ENCODE results near the gene OTC. TPM values are rescaled to one million over a fixed set of nuclear protein-coding genes. Genes with fewer than 3 reads are reported as not detected.

The OTC gene
- polyA plus RNA-seq, 4 donors = 65.4 to 130 (median 70.9) TPM

DNA sequence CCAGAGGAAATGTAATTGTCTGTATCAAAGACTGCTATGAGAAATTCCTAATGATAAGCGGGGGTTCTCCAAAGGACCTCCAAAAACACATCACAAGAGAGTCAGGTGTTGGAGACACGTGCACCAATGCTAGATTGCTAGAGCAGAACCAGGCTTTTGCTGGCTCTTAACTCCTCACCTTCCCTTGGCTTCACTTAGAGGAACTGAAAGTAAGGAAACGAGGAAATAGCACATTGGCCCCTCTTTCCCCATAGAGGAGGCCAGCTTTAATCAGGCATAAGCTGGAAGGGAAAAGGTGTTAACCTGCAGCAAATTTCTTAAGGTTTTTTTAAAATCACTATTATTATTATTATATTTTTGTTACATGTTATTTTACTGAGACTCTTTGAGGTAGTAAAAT lies 13.6 kb downstream of the OTC start:
- no peaks in the 10 kb centered on the region for H3K4me1 ChIP-seq (ENCODE audit: control insufficient read depth in 3 of 3, insufficient read depth in 2 of 3, low read depth in 1 of 3, low read length in 2 of 3)
- H3K9me3 ChIP-seq (ENCODE audit: control insufficient read depth in 2 of 2, insufficient read depth in 1 of 2, low read depth in 1 of 2, low read length in 1 of 2) = no peaks in the 10 kb centered on the region
- H3K27ac ChIP-seq (ENCODE audit: low read depth in 1 of 3, low read length in 2 of 3) = peak overlapping the region in 1 of 3 donors; percentile 42
- 23 to 52% (median 35%) methylated on average over 3 of the region's 3 CpGs for WGBS, 3 donors
- no peaks in the 10 kb centered on the region for H3K27me3 ChIP-seq (ENCODE audit: control insufficient read depth in 3 of 3, insufficient read depth in 3 of 3, low read length in 3 of 3)
- FAIRE-seq = no peak
- H3K36me3 ChIP-seq (ENCODE audit: control insufficient read depth in 3 of 3, insufficient read depth in 2 of 3, low read depth in 1 of 3, low read length in 3 of 3) = peaks cover 0 to 6% (median 0%) of the 10 kb centered on the region in 3 donors
- H3K4me3 ChIP-seq (ENCODE audit: low read depth in 1 of 3, low read length in 3 of 3) = no peak overlapping the region
- peak in 1 of 2 donors; percentile 33 for DNase-seq

DNA sequence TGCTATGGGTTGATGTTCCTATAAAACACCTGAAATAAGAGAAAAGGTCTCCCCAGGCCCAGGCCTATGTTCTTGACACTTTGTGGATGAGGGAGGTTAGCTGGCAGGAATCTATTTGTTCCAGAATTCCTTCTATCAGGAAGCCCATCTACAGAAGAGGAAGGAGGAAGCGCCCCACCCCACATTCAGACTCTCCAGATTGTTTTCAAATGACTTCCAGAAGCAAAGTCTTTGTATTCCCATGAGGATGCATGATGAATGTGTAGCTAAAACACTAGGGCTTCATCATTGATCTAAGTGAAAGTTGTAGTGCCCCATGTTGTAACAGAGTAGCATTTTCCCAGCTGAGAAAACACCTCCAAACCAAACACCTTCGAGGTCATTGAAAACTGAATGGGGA lies 16.4 kb downstream of the OTC start:
- Histone ChIP-seq H3K4me1 (ENCODE audit: control insufficient read depth in 3 of 3, insufficient read depth in 2 of 3, low read depth in 1 of 3, low read length in 2 of 3) (no peaks in the 10 kb centered on the region), H3K27ac (ENCODE audit: low read depth in 1 of 3, low read length in 2 of 3) (no peak overlapping the region), H3K27me3 (ENCODE audit: control insufficient read depth in 3 of 3, insufficient read depth in 3 of 3, low read length in 3 of 3) (no peaks in the 10 kb centered on the region), H3K9me3 (ENCODE audit: control insufficient read depth in 2 of 2, insufficient read depth in 1 of 2, low read depth in 1 of 2, low read length in 1 of 2) (no peaks in the 10 kb centered on the region), H3K36me3 (ENCODE audit: control insufficient read depth in 3 of 3, insufficient read depth in 2 of 3, low read depth in 1 of 3, low read length in 3 of 3) (peaks cover 0 to 6% (median 0%) of the 10 kb centered on the region in 3 donors), H3K4me3 (ENCODE audit: low read depth in 1 of 3, low read length in 3 of 3) (no peak overlapping the region)
- no peak for DNase-seq
- WGBS, 3 donors = 52 to 93% (median 86%) methylated on average over 2 of the region's 2 CpGs
- no peak for FAIRE-seq

DNA sequence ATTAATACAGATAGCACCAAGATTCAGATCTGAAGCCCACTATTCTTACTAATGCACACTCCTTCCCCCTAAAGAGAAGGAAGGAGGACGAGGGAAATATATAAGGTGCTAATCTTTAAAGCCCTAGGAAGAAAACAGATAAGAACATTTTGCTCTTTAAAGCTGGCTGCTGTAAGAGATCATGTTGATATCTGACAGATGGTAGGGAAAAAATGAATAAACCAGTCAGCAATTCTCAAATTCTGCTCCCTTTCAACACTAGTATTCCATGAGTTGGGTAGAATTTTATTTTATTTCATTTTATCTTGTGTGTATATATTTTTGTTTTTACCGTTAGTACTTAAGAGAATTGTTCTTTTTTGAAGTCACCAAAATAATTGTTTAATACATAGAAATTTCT lies 19.2 kb downstream of the OTC start:
- FAIRE-seq (no peak), DNase-seq (no peak)
- Histone ChIP-seq H3K4me1 (ENCODE audit: control insufficient read depth in 3 of 3, insufficient read depth in 2 of 3, low read depth in 1 of 3, low read length in 2 of 3) (no peaks in the 10 kb centered on the region), H3K27ac (ENCODE audit: low read depth in 1 of 3, low read length in 2 of 3) (no peak overlapping the region), H3K4me3 (ENCODE audit: low read depth in 1 of 3, low read length in 3 of 3) (no peak overlapping the region), H3K9me3 (ENCODE audit: control insufficient read depth in 2 of 2, insufficient read depth in 1 of 2, low read depth in 1 of 2, low read length in 1 of 2) (no peaks in the 10 kb centered on the region), H3K36me3 (ENCODE audit: control insufficient read depth in 3 of 3, insufficient read depth in 2 of 3, low read depth in 1 of 3, low read length in 3 of 3) (peaks cover 0 to 6% (median 0%) of the 10 kb centered on the region in 3 donors), H3K27me3 (ENCODE audit: control insufficient read depth in 3 of 3, insufficient read depth in 3 of 3, low read length in 3 of 3) (no peaks in the 10 kb centered on the region)
- WGBS, 3 donors = 51 to 62% (median 52%) methylated on average over 2 of the region's 2 CpGs

DNA sequence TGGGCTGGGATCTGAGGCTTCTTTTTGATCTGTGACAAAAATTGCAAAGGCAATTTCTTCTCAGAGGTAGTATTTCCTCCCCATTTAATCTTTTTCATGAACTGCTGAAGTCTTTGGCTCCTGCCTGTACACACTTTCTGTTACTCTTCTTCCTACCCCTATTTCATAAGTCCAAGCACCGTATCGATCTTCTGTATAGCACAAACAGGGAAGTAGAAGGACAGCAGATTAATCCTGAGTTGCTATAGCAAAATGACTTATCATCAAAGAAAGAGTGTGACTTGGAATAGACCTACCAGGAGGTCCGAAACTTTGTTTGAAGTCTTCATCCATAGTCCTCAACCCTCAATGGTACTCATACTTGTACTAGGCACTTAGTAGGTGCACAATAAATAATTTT lies 22.0 kb downstream of the OTC start:
- 89 to 95% (median 90%) methylated on average over 3 of the region's 3 CpGs for WGBS, 3 donors
- no peak for FAIRE-seq
- no peak overlapping the region for H3K4me3 ChIP-seq (ENCODE audit: low read depth in 1 of 3, low read length in 3 of 3)
- no peaks in the 10 kb centered on the region for H3K9me3 ChIP-seq (ENCODE audit: control insufficient read depth in 2 of 2, insufficient read depth in 1 of 2, low read depth in 1 of 2, low read length in 1 of 2)
- no peak for DNase-seq
- H3K27ac ChIP-seq (ENCODE audit: low read depth in 1 of 3, low read length in 2 of 3) = no peak overlapping the region
- H3K27me3 ChIP-seq (ENCODE audit: control insufficient read depth in 3 of 3, insufficient read depth in 3 of 3, low read length in 3 of 3) = no peaks in the 10 kb centered on the region
- peaks cover 0 to 8% (median 0%) of the 10 kb centered on the region in 3 donors for H3K36me3 ChIP-seq (ENCODE audit: control insufficient read depth in 3 of 3, insufficient read depth in 2 of 3, low read depth in 1 of 3, low read length in 3 of 3)
- no peaks in the 10 kb centered on the region for H3K4me1 ChIP-seq (ENCODE audit: control insufficient read depth in 3 of 3, insufficient read depth in 2 of 3, low read depth in 1 of 3, low read length in 2 of 3)

DNA sequence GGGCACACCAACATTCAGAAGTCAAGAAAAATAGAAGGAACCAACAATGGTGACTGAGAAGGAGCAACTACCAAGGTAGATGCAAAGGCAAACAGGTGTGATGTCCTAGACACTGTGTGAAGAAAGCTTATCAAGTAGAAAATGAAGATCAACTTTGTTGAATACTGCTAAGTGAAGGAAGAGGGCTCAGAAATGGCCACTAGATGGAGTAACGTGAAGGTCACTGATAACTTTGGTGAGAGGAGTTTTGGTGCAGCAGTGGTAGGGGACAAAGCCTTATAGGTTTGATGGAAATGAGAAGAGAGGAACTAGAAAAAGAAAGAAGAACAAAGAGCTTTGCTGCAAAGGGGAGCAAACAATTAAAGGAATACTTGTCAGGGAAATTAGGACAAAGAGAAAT lies 23.5 kb downstream of the OTC start:
- no peak overlapping the region for H3K27ac ChIP-seq (ENCODE audit: low read depth in 1 of 3, low read length in 2 of 3)
- DNase-seq = no peak
- H3K27me3 ChIP-seq (ENCODE audit: control insufficient read depth in 3 of 3, insufficient read depth in 3 of 3, low read length in 3 of 3) = no peaks in the 10 kb centered on the region
- FAIRE-seq = no peak
- no peaks in the 10 kb centered on the region for H3K4me1 ChIP-seq (ENCODE audit: control insufficient read depth in 3 of 3, insufficient read depth in 2 of 3, low read depth in 1 of 3, low read length in 2 of 3)
- H3K4me3 ChIP-seq (ENCODE audit: low read depth in 1 of 3, low read length in 3 of 3) = no peak overlapping the region
- H3K36me3 ChIP-seq (ENCODE audit: control insufficient read depth in 3 of 3, insufficient read depth in 2 of 3, low read depth in 1 of 3, low read length in 3 of 3) = peaks cover 0 to 5% (median 0%) of the 10 kb centered on the region in 3 donors
- H3K9me3 ChIP-seq (ENCODE audit: control insufficient read depth in 2 of 2, insufficient read depth in 1 of 2, low read depth in 1 of 2, low read length in 1 of 2) = no peaks in the 10 kb centered on the region
- WGBS, 3 donors = 28 to 46% (median 29%) methylated on average over 1 of the region's 1 CpG

DNA sequence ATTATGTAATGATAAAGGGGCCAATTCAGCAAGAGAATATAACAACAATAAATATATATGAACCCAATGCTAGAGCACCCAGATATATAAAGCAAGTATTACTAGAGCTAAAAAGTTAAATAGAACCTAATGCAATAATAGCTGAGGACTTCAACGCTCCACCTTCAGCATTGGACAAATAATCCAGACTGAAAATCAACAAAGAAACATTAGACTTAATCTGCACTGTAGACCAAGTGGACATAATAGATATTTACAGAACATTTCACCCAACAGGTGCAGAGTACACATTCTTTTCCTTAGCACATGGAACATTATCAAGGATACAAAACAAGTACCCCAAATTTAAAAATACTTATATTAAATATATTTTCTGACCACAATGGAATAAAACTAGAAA lies 24.3 kb downstream of the OTC start:
- Histone ChIP-seq H3K4me3 (ENCODE audit: low read depth in 1 of 3, low read length in 3 of 3) (no peak overlapping the region), H3K4me1 (ENCODE audit: control insufficient read depth in 3 of 3, insufficient read depth in 2 of 3, low read depth in 1 of 3, low read length in 2 of 3) (no peaks in the 10 kb centered on the region), H3K9me3 (ENCODE audit: control insufficient read depth in 2 of 2, insufficient read depth in 1 of 2, low read depth in 1 of 2, low read length in 1 of 2) (no peaks in the 10 kb centered on the region), H3K27me3 (ENCODE audit: control insufficient read depth in 3 of 3, insufficient read depth in 3 of 3, low read length in 3 of 3) (no peaks in the 10 kb centered on the region), H3K36me3 (ENCODE audit: control insufficient read depth in 3 of 3, insufficient read depth in 2 of 3, low read depth in 1 of 3, low read length in 3 of 3) (peaks cover 0 to 5% (median 0%) of the 10 kb centered on the region in 3 donors), H3K27ac (ENCODE audit: low read depth in 1 of 3, low read length in 2 of 3) (no peak overlapping the region)
- FAIRE-seq = no peak
- WGBS, 3 donors = 64 to 100% (median 69%) methylated on average over 1 of the region's 1 CpG
- DNase-seq = no peak

DNA sequence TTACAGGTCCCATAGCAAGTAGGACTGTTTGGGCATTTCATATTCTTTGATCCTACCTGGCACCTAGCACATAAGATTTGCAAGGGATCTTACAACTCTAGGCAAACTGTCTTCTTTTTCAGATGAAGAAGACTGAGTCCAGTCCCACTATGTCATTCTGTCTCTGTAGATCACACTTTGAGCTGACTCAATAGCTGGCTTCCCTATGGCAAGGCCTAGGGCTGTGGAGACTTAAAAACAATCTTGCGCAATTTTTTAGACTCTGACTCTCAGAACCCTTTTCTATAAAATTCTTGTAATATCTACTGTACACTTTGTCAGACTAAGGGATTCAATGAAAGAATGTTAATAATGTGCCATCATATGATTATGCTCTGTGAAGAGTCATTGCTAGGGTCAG lies 26.7 kb downstream of the OTC start:
- no peaks in the 10 kb centered on the region for H3K27me3 ChIP-seq (ENCODE audit: control insufficient read depth in 3 of 3, insufficient read depth in 3 of 3, low read length in 3 of 3)
- H3K27ac ChIP-seq (ENCODE audit: low read depth in 1 of 3, low read length in 2 of 3) = no peak overlapping the region
- DNase-seq (no peak), FAIRE-seq (no peak)
- 97 to 100% (median 100%) methylated on average over 1 of the region's 1 CpG for WGBS, 3 donors
- no peaks in the 10 kb centered on the region for H3K9me3 ChIP-seq (ENCODE audit: control insufficient read depth in 2 of 2, insufficient read depth in 1 of 2, low read depth in 1 of 2, low read length in 1 of 2)
- H3K4me3 ChIP-seq (ENCODE audit: low read depth in 1 of 3, low read length in 3 of 3) = no peak overlapping the region
- H3K36me3 ChIP-seq (ENCODE audit: control insufficient read depth in 3 of 3, insufficient read depth in 2 of 3, low read depth in 1 of 3, low read length in 3 of 3) = peaks cover 0 to 5% (median 0%) of the 10 kb centered on the region in 3 donors
- H3K4me1 ChIP-seq (ENCODE audit: control insufficient read depth in 3 of 3, insufficient read depth in 2 of 3, low read depth in 1 of 3, low read length in 2 of 3) = no peaks in the 10 kb centered on the region

DNA sequence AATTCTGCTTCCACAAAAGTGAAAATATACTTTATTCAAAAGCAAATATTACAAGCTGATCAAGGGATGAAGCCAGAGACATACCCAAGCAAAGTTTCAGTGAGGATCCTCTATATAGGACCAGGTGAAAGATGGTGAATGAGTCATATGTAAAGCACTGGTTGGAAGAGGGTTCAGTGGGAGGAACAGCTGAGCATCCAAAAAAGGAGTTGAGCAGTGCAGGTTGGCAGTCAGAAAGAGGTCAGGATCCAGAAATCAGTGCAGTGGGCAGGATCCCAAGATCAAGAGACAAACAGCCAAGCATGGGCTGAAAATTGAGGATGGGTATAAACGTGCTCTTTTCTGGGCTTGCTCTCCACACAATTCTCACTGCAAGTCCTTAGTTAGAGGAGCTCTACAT lies 30.3 kb downstream of the OTC start:
- H3K9me3 ChIP-seq (ENCODE audit: control insufficient read depth in 2 of 2, insufficient read depth in 1 of 2, low read depth in 1 of 2, low read length in 1 of 2) = no peaks in the 10 kb centered on the region
- DNase-seq = no peak
- H3K4me3 ChIP-seq (ENCODE audit: low read depth in 1 of 3, low read length in 3 of 3) = no peak overlapping the region
- H3K27ac ChIP-seq (ENCODE audit: low read depth in 1 of 3, low read length in 2 of 3) = no peak overlapping the region
- peaks cover 0 to 3% (median 0%) of the 10 kb centered on the region in 3 donors for H3K36me3 ChIP-seq (ENCODE audit: control insufficient read depth in 3 of 3, insufficient read depth in 2 of 3, low read depth in 1 of 3, low read length in 3 of 3)
- FAIRE-seq = no peak
- no peaks in the 10 kb centered on the region for H3K27me3 ChIP-seq (ENCODE audit: control insufficient read depth in 3 of 3, insufficient read depth in 3 of 3, low read length in 3 of 3)
- no peaks in the 10 kb centered on the region for H3K4me1 ChIP-seq (ENCODE audit: control insufficient read depth in 3 of 3, insufficient read depth in 2 of 3, low read depth in 1 of 3, low read length in 2 of 3)
- WGBS, 3 donors = 58 to 73% (median 71%) methylated on average over 1 of the region's 1 CpG

DNA sequence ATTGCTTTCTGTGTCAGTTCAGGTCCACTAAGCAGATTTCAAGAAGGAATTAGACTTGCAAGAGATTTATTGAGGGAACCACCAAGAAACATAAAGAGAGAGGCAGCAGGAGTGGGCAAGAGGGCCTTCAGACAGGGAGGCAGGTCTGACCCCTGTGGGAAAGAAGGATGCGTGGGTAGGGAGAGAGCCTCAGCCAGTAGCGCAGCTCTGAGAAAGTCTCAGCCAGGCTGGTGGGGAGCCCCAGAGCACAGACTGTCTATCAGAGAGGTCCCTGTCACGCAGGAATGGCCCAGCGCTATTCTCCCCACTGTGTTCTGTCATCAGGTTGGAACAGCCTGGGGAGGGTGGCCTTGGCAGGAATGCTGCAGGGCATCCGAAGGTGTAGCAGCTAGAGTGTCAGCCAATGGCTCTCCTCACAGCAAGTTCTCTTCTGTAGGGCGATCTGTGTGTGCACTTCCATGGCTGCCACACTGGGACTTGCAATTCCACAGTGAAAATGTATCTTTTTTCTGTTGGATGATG lies 48.0 kb downstream of the OTC start:
- H3K27ac ChIP-seq (ENCODE audit: low read depth in 1 of 3, low read length in 2 of 3) = no peak overlapping the region
- H3K36me3 ChIP-seq (ENCODE audit: control insufficient read depth in 3 of 3, insufficient read depth in 2 of 3, low read depth in 1 of 3, low read length in 3 of 3) = peaks cover 0 to 14% (median 2%) of the 10 kb centered on the region in 3 donors
- DNase-seq (no peak), FAIRE-seq (no peak)
- H3K4me1 ChIP-seq (ENCODE audit: control insufficient read depth in 3 of 3, insufficient read depth in 2 of 3, low read depth in 1 of 3, low read length in 2 of 3) = no peaks in the 10 kb centered on the region
- no peak overlapping the region for H3K4me3 ChIP-seq (ENCODE audit: low read depth in 1 of 3, low read length in 3 of 3)
- 73 to 89% (median 77%) methylated on average over 4 to 6 of the region's 6 CpGs for WGBS, 3 donors
- no peaks in the 10 kb centered on the region for H3K27me3 ChIP-seq (ENCODE audit: control insufficient read depth in 3 of 3, insufficient read depth in 3 of 3, low read length in 3 of 3)
- H3K9me3 ChIP-seq (ENCODE audit: control insufficient read depth in 2 of 2, insufficient read depth in 1 of 2, low read depth in 1 of 2, low read length in 1 of 2) = no peaks in the 10 kb centered on the region

Measured in small intestine (tissue), 7 donors.